Stimulated activated CD8-positive, alpha-beta memory T cell treated with anti-CD3 and anti-CD28 coated beads, Interleukin-7, amount 100 ng/mL, for 1 hour (primary cell): ENCODE results near the gene REXO1.

Experiments used
- DNase-seq, 2 donors: peaks; one replicate each; pipeline ENCODE4 v3.0.0-alpha.2; 2020; ENCODE audit warnings: low read depth in 2 of 2

REXO1 gene

DNA sequence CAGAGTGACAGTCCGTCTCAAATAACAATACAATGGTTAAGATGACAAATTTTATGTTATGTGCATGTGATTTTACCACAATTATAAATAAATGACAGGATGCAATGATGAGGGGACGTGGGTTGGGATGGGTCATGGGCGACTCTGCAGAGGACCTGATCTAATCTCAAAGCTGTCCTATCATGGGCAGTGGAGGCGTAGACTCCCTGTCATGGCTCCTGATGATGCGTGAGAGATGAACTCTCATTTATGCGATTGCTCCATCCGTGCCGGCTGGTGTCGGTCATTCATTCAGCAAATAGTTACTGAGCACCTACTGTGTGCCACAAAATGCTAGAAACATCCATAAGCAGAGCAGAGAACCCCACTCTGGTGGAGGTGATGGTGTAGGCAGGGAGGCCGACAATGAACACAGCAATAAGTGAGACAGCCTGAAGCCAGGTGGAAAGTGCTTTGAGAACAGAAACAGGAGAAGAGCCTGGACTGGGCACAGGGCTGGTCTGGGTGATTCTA is 1.7 kb upstream of the REXO1 start:
- no peak for DNase-seq

DNA sequence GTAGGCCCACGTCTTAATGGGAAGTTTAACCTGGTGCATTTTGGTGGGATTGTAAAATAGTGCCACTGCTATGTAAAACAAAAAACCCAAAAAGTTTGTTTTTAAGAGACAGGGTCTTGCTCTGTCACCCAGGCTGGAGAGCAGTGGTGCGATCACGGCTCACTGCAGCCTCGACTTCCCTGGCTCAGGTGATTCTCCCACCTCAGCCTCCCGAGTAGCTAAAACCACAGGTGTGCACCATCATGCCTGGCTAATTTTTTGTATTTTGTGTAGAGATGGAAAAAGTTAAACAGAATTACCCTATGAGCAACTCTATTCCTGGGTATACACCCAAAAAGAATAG is 820 bp upstream of the REXO1 start:
- no peak for DNase-seq

DNA sequence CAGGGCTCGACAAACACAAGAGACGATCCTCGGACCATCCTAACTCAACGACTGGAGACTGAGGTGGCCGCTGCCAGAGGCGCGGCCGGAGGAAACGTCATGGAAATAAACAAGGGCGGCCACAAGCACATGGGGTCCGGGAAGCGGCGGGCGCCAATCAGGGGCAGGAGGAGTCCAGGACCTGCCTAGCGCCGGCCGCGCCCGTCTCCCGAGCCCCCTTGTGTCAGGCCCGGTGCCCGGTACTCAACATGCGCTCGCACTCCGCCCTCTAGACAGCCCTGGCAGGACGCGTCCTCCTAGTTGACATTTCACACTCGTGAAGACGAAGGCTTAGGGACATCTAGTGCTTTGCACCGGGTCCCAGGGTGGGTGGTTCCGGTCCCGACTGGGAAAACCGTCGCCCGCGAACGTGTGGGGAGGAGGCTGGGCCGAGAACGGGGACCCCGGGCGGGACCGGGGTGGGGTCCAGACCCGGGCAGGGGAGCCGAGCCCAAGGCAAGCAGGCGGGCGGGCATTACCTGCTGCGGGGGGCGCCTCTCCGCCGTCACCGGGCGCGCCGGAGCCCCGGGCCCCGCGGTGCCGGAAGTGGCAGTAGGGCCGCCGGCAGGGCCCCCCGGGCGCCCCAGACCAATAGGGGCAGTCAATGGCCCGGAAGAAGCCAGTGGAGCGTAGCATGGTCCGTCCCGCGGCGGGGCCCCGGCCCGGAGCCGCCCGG is 442 bp downstream of the REXO1 start:
- no peak for DNase-seq

DNA sequence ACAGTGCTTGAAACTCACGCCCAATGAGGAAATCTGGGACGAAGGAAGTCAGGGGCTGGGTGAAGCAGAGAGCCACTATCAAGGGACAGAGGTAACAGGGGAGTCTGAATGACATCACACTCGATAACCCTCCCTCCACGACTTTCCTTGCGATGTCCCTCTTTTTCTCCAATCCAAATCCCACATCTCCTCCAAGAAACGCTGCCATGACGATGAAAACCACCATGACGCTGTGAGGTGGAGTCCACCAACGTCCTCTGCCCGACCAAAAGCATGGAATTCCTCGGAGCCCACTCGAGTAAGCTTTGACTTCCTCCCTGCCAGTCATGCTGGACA is 967 bp downstream of the REXO1 start:
- DNase-seq = no peak

DNA sequence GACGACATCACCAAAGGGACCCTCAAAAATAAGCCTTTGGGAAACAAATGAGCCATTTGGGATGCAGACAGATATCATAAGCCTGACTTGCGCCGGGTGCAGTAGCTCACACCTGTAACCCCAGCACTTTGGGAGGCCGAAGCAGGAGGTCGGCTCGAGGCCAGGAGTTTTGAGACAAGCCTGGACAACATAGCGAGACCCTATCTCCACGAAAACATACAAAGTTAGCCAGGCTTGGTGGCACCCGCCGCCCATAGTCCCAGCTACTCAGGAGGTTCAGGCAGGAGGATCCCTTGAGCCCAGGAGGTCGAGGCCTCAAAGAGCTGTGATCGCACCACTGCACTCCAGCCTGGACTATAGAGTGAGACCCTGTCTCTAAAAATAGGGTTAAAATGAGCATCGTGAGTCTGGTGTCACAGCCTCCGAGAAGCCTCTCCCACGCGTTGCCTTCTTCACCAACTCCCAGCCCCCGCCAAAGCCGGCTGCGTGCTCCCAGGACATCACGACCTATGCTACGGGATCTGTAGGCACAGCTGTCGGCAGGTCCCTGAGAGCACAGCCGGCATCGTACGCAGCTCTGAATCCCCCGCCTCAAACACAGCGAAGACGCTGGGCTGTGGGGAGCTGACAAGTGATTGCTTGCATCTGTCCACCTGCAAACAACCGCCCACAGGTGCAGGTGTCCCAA is 1.6 kb downstream of the REXO1 start:
- no peak for DNase-seq

DNA sequence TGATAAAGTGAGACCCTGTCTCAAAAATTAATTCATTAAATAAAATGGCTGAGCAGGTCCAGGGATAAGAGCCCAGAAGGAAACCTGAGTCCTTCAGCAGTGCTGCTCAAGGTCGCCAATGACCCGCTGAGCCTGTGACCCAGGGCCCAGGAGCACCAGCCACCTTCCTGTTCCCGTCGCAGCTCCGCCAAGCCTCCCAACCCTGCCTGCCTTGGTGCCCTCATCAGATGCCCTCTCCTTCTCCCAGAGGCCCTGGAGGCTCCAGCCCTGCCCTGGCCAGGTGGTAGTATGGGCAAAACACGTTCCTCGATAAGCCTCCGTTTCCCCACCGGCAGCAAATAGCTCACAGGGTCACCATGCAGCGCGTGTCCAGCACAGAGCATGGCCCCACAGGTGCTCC is 2.6 kb downstream of the REXO1 start:
- DNase-seq = no peak

DNA sequence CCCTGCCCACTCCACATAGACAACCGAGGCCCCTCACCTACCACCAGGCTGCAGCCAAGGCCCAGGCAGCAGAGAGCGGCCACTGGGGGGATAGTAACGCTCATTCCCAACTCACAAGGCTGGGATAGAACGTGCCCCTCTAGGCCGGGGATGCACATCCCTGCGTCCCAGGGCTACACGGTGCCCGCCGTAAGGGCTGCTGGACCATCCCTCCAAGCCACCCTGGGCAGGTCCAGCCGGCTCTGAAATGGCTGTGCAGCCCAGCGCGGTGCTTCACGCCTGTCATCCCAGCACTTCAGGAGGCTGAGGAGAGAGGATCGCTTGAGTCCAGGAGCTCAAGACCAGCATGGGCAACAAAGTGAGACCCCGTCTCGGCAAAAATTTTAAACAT is 3.2 kb downstream of the REXO1 start:
- DNase-seq = no peak

DNA sequence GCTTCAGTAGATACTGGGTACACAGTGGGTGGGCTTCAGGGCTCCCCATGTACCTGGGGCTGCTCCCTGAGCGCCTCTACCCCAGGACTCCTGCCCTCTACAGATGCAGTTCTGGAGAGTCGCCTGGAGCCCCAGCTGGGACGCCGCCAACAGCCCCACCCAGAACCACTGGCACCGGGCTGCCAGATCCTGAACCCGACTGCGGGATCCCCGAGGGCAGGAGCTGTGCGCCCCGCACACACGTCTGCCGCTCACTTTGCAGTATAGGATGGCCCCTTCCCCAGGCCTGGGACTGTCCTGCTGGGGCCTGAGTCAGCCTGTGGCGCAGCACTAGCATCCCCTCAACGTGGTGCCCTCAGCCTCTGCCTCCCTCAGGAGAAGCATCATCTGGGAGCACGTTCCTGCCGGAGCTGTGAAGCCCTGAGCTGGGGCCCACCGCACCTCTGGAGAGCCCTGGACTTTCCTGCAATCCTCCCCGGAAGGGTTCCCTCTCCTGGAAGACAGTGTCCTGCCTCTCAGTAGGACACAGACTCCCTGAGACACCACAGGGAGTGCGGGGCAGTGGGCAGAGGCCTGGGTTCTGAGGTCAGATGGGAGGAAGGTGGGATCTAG is 3.7 kb downstream of the REXO1 start:
- no peak for DNase-seq

DNA sequence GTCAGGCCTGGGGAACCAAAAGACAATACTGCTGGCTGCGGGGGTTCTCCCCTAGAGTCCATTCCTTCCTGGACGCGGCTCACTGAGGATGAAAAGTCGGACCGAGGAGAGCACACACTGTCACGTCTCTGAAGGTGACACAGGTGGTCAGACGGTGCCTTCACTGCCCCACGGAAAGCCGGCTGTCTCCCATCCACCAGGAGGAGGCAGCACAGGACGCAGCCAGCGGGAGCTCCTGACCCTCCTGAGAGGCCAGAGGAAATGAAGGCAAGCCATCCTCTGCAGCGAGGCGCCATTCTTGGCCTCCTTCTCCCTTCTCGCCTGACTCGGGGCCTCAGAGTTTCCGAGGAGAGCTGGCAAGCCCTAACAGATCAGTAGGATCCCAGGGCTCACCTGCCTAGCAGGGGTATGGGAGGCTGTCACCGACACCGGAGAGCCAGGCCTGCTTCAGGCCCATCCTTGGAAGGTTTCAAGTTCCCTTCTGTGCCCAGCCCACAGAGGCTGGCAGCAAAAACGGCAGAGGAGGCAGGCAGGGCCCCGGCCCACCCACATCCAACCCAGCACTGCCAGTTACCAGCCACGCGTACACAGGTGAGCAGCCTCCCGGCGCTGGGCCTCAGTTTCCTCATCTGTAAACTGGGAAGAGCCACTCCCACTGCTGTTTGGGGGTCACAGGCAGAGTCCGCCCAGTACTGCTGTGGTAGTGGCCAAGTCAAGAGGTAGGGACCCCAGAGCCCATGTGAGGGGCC is 4.5 kb downstream of the REXO1 start:
- DNase-seq = no peak

DNA sequence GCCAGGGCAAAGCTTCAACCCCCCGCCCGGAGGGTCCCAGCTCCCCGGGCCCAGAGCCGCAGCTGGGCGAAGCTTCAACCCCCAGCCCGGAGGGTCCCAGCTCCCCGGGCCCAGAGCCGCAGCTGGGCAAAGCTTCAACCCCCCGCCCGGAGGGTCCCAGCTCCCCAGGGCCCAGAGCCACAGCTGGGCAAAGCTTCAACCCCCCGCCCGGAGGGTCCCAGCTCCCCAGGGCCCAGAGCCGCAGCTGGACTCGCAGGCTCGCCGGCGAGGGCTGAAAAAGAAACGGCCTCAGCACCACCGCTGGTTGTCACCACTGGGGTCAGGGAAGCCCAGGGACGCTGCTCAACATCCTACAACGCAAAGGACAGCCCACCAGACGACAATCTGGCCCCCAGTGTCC is 5.2 kb downstream of the REXO1 start:
- DNase-seq = no peak

DNA sequence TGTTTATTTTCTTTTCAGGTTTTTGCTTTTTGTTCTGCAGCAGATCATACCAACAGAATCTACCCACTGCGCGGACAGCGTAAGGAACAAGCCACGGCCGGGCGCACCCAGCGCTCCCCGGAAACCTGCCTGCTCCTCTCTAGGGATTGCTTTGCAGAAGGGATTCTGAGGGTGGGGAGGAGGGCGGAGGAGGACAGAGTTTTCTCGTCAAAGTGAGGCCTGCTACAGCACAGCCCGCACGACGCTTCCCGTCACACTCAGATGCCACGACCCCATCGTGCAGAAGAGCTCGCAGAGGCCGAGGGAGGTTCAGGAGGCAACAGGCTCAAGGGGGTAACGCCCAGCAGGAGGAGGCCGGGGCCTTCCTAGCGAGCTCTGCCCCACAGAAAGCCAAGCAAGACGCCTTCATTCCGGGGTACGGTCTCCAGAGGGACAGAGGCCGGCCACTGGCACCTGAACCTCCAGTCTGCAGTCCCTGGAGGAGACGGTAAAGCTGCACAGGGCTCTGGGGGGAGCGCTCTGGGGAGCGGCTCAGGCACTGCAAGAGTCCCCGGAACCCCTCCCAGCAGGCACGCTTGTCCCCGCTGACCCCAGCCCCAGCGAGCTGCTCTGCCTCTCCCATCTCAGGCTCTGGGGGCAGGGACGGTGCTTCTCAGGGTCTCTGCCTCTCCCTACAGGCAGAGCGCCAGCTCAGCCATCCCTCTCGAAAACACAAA is 6.9 kb downstream of the REXO1 start:
- DNase-seq = no peak

DNA sequence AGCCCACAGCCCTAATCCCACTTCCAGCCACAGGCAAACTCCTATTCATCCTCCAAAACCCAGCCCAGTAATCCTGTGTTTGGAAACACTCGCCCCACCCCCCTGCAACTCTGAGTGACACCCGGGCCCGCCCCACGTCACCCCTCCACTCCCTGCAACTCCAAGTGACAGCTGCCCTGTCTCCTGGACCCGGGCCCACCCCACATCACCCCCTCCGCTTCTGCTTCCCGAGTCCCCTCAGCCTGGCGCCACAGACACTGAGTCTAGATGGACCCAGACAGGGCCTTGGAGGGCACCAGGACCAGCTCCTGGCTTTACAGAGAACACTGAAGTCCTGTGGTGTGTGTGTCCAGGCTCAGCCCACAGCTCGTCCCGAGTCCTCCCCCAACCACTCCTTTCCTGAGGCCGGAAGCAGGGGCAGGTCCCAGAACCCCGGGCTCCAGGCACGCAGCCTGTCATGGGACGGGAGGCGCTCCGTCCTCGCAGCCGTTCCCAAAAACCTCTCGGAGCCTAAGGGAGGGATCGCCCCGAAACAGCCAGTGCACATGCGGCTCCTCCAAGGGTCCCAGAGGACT is 7.7 kb downstream of the REXO1 start:
- DNase-seq = no peak

DNA sequence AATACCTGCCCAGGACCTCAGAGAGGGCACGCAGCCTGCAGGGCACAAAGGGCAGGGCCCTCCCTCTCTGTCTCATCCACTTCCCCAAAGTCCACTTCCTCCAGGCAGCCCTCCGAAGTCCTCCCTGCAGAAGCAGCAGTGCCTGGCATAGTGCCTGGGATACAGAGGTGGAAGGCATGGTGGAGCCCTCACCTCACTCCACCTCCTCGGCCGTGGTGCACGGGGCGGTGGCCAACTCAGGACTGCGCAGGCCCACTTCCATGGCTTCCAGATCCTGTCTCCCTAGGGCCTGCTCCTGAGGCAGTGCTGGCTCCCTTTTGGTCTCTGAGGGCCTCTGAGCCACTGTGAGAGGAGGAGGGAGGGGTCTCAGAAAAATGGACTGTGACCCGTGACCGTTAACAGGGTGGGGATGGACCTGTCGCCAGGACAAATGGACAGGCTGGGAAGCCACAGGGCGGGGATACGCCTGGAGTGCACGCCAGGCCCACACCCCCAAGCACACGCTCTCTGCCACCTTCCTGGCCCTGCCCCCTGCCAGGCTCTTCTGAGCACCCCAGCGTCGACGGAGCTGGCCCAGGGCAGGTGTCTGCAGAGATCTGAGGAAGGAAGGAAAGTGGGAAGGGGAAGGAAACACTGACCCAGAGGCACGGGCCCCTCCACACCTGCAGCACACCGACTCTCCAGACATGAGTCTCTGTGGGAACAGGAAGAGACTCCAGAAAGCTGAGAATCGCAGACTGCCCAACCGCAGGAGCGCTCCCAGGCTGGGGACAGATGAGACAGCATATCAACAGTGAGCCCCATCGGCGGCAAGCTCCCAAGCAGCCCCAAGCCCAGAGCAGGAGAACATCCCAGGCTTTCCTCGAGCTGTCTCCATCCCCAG is 8.4 kb downstream of the REXO1 start:
- DNase-seq = no peak

DNA sequence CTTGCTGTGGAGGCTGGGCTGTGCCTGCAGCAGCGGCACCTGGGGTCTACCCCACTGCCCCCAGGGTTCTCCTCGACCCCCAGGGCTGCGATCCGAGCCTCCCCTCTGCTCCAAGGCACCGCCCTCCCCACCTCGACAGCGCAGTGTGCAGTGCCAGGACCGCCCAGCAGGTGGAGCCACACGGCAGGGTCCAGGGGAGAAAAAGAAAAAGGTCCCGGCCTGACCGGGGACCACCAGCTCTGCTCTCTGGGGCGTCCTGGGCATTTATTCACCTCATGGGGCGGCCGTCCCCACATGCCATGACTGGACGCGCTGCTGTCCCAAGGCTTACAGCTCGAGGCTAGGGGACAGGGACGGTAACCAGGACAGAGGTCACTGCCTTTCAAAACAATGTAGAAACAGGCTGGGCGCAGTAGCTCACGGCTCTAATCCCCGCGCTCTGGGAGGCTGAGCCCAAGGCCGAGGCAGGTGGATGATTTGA is 10.6 kb downstream of the REXO1 start:
- DNase-seq = no peak

DNA sequence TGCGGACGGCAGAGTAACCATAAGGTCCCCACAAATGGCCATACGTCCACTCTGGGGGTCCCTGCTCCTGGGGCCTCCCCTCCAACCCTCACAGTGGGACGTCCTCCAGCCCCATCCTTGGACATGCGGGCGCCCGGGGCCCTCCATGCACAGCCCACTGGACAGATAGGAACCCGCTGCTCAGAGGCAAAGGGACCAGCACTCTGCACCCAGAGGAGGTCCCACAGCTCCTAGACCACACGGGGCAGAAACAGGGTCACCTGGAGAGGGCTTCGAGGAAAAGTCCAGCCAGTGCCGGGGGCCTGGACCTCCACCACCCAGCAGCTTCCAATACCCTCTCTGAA is 11.1 kb downstream of the REXO1 start:
- DNase-seq = no peak

DNA sequence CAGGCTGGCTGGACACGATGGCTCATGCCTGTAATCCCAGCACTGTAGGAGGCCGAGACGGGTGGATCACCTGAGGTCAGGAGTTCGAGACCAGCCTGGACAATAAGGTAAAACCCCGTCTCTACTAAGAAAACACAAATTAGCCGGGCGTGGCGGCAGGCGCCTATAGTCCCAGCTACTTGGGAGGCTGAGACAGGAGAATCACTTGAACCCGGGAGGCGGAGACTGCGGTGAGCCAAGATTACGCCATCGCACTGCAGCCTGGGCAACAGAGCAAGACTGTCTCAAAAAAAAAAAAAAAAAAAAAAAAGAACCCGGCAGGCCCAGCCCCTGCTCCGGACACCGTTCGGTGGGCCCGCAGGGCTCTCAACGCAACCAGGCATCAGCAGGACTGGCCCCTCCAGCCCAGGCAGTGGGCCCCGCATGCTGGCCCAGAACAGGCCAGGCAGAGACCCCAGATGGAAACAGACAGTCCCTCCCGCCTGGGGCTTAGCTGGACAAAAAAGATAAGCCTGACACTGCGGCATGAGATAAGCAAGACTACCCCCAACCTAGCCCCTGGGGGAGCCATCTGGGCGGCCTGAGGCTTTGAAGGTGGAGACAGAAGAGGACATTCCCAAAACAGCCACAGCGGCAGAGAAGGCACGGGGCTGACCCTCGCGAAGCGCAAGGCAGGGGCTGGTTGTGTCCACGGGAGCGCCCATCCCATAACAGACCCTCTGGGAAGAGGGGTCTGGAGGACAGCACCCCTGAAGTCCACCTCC is 11.6 kb downstream of the REXO1 start:
- DNase-seq = no peak

DNA sequence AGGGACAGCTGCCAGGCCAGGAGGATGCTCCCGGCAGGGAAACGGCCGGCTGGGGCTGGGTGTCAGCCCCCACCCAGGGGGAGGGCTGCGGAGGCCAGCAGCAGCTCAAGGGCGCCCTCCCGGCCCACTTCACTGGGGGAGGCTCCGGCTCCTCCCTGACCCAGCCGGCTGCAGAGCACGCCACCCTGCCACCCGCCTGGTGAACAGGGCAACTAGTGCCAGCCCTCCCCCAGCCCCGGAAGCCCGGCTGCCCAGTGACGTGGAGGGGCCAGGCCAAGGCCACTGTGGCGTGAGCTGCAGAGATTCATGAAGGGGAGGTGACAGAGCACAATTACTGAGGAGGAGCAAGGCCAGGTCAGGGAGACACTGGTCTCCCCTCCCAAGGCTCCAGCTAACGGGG is 14.7 kb downstream of the REXO1 start:
- no peak for DNase-seq

DNA sequence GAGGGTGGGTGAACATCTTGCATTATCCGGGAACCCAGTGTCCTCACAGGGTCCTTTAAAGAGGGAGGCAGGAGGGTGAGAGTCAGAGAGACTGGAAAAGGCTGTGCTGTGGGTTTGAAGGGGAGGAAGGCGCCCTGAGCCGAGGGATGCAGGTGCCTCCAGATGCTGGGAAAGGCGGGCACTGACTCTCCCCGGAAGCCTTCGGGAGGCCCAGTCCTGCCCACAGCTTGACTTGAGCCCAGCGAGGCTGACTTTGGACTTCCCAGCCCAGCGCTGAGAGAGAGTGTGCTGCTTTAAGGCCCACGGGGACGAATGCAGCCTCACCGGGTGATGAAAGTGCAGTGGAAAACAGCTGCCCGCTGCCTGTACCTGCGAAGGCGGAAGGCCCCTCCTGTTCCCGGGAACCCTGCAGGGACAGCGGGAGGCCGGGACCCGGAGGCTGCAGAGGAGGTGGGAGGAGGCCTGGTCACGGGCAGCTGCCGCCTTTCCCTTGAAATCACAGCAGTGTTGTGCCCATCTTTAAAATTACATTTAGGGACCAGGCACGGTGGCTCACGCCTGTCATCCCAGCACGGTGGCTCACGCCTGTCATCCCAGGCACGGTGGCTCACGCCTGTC is 16.1 kb downstream of the REXO1 start:
- no peak for DNase-seq

DNA sequence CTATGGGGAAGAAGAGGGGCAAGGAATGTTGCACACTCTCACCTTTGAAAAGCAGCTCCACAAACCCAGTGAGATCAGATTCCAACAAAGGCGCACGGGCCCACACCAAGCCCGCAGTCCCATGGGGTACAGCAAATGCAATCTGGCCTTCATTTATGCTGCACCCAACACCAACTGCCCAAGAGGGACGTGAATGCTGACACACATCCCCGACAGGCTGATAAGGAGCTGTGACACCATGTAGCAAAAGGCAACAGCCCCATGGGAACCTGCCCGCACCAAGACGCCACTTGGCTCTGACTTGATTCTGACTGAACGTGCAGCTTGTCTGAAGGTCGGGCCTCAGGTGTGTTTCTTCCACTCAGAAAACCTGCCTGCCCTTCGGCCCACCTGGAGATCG is 17.3 kb downstream of the REXO1 start:
- no peak for DNase-seq
